ENCODE results near the gene DSP. TPM values are rescaled to one million over a fixed set of nuclear protein-coding genes. Genes with fewer than 3 reads are reported as not detected.

Gene DSP
- total RNA-seq, 2 experiments from 2014 or later = 0.06 TPM; not detected in 1

DNA sequence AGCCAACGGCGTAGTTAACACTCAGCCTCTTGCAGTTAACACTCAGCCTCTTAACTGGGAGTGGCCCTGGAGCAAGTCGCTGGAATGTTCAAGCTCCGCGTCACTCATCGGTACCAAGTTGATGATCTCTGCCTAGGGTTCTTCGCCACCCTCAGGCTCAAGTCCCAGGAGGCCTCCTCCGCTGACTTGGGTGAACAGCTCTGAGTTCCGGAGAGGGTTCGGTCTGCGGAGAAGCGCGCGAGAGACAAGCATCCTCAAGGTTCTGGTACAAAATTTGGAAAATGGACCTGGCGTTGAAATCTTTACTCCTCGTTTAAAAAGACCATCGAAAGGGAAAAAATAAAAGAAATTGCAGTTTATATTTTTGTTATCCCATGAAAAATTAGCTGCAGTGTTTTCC, 876 bp upstream of the DSP start:
- no peaks in the 10 kb centered on the region for H3K9me3 ChIP-seq (ENCODE audit: low read length)
- H3K4me2 ChIP-seq (ENCODE audit: low read length) = no peak overlapping the region
- intact Hi-C loops (cut with micrococcal nuclease; ENCODE audit: unreplicated experiment) = no loop called here
- DNase-seq (ENCODE audit: low spot score) = no peak
- no TSS peak for BruUV-seq (replicated peaks)
- CTCF ChIA-PET (ENCODE audit: unreplicated experiment) = no interaction called here
- TF ChIP-seq, protein P1, sequence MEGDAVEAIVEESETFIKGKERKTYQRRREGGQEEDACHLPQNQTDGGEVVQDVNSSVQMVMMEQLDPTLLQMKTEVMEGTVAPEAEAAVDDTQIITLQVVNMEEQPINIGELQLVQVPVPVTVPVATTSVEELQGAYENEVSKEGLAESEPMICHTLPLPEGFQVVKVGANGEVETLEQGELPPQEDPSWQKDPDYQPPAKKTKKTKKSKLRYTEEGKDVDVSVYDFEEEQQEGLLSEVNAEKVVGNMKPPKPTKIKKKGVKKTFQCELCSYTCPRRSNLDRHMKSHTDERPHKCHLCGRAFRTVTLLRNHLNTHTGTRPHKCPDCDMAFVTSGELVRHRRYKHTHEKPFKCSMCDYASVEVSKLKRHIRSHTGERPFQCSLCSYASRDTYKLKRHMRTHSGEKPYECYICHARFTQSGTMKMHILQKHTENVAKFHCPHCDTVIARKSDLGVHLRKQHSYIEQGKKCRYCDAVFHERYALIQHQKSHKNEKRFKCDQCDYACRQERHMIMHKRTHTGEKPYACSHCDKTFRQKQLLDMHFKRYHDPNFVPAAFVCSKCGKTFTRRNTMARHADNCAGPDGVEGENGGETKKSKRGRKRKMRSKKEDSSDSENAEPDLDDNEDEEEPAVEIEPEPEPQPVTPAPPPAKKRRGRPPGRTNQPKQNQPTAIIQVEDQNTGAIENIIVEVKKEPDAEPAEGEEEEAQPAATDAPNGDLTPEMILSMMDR (conservative IDR thresholded peaks at IDR 0.05; ENCODE audit: low read length) = no peak
- no peak for TF ChIP-seq EZH2phosphoT487 (IDR thresholded peaks at IDR 0.05; ENCODE audit: borderline replicate concordance, low read depth, low read length)
- no peaks in the 10 kb centered on the region for H3K36me3 ChIP-seq (ENCODE audit: insufficient read depth, low read length)
- no peaks in the 10 kb centered on the region for H3K9me2 ChIP-seq (ENCODE audit: insufficient read depth, low read length)
- H3K4me3 ChIP-seq (ENCODE audit: low read depth, low read length, poor library complexity, severe bottlenecking) = no peak overlapping the region
- no peaks in the 10 kb centered on the region for H3K79me2 ChIP-seq (ENCODE audit: insufficient read depth, low read depth, low read length)
- no peak overlapping the region for H2AFZ ChIP-seq (ENCODE audit: low read length)
- no peaks in the 10 kb centered on the region for H4K20me1 ChIP-seq (ENCODE audit: insufficient read depth, low read length)
- H3K4me1 ChIP-seq (ENCODE audit: insufficient read depth, low read length, poor library complexity, severe bottlenecking) = no peaks in the 10 kb centered on the region
- POLR2A ChIA-PET = interaction anchor here (0.9 kb wide), 1 partner anchor 71 kb away, joined by 3 read pairs; no protein-coding TSS in a partner anchor
- H3K27ac ChIP-seq (ENCODE audit: low read depth, low read length, poor library complexity, severe bottlenecking) = no peak overlapping the region

DNA sequence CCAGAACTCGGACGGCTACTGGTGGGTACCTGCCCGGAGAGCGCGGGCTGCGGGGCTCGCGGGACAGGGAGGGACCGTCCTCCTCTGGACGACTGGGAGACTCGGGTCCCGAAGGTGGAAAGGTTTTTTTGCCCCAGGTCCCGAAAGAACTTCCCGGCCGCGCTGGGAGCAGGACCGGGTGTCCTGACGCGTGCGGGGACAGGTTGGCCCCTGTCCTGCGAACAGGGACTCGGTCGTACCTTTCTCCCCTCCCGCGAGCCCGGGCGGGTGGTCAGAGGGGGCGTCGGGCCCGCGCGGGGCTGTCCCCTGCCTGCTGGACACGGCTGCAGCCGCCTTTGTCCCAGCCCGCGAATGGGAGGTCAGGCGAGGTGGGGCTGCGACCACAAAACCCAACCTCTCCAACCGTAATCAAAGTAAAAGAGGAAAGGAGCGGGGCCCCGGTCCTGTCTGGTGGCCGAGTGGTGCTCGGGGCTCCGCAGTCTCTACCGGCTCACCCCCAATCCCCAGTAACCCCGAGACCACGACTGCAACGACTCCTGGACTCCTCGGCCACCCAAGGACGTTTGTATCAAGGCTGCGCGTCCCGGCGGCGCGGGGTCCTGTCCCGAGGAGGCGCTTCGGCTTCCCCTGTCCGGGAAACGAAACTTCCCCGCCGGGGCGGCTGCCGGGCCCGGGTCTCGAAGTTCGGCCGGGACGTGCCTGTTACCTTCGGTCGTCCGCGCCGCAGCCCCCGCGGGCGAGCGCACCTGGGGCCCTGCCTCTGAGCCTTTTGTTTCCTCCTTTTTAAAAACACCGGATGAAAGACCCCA, 798 bp downstream of the DSP start:
- H3K36me3 ChIP-seq (ENCODE audit: insufficient read depth, low read length) = no peaks in the 10 kb centered on the region
- H3K9me2 ChIP-seq (ENCODE audit: insufficient read depth, low read length) = no peaks in the 10 kb centered on the region
- H3K27ac ChIP-seq (ENCODE audit: low read depth, low read length, poor library complexity, severe bottlenecking) = no peak overlapping the region
- H4K20me1 ChIP-seq (ENCODE audit: insufficient read depth, low read length) = no peaks in the 10 kb centered on the region
- no peaks in the 10 kb centered on the region for H3K9me3 ChIP-seq (ENCODE audit: low read length)
- TF ChIP-seq, protein P1 (conservative IDR thresholded peaks at IDR 0.05; ENCODE audit: low read length) = no peak
- TF ChIP-seq EZH2phosphoT487 (IDR thresholded peaks at IDR 0.05; ENCODE audit: borderline replicate concordance, low read depth, low read length) = no peak
- no TSS peak for BruUV-seq (replicated peaks)
- no peak overlapping the region for H2AFZ ChIP-seq (ENCODE audit: low read length)
- H3K4me2 ChIP-seq (ENCODE audit: low read length) = no peak overlapping the region
- CTCF ChIA-PET (ENCODE audit: unreplicated experiment) = no interaction called here
- H3K79me2 ChIP-seq (ENCODE audit: insufficient read depth, low read depth, low read length) = no peaks in the 10 kb centered on the region
- POLR2A ChIA-PET = interaction anchor here (0.5 kb wide), 1 partner anchor 18 kb away, joined by 6 read pairs; no protein-coding TSS in a partner anchor
- no peaks in the 10 kb centered on the region for H3K4me1 ChIP-seq (ENCODE audit: insufficient read depth, low read length, poor library complexity, severe bottlenecking)
- no peak overlapping the region for H3K4me3 ChIP-seq (ENCODE audit: low read depth, low read length, poor library complexity, severe bottlenecking)
- intact Hi-C loops (cut with micrococcal nuclease; ENCODE audit: unreplicated experiment) = no loop called here
- DNase-seq (ENCODE audit: low spot score) = no peak

Measured in OCI-LY7 (cell line).